Activated B cell treated with CpG ODN at 0.5 μM for 24 hours (primary cell): ENCODE measurements around the gene CCDC6. TPM values are rescaled to one million over a fixed set of nuclear protein-coding genes. Genes with fewer than 3 reads are reported as not detected.
A peak's percentile ranks its signal among the peaks of the same experiment; 100 is the strongest.

Source experiments
- ATAC-seq: fragments of 200-7000 bp; cut with Tn5 transposase; one replicate; pipeline ENCODE4 v1.10.0; 2021; ENCODE audit warnings: low read depth, mild to moderate bottlenecking, moderate library complexity
- CTCF ChIA-PET: fragments of 350-600 bp; sonication (Branson Sonifier 250); formaldehyde crosslinking; loops from one replicate; lab custom pipeline; 2021; ENCODE audit warnings: antibody characterized with exemption; lab: Charles Lee
- POLR2A ChIA-PET: fragments of 350-600 bp; sonication (Branson Sonifier 250); formaldehyde crosslinking; loops from one replicate; lab custom pipeline; 2021; ENCODE audit warnings: antibody characterized with exemption; lab: Charles Lee
- DNase-seq: peaks from one replicate; pipeline ENCODE4 v3.0.0; 2022
- H3K27ac Mint-ChIP-seq: one replicate; pipeline ENCODE4 v1.8.0; 2020; ENCODE audit warnings: mixed read lengths
- H3K27me3 Mint-ChIP-seq: one replicate; pipeline ENCODE4 v1.8.0; 2021; ENCODE audit warnings: mixed read lengths
- H3K36me3 Mint-ChIP-seq: one replicate; pipeline ENCODE4 v1.8.0; 2021; ENCODE audit warnings: low read depth, mixed read lengths
- H3K4me1 Mint-ChIP-seq: one replicate; pipeline ENCODE4 v1.8.0; 2021; ENCODE audit warnings: mixed read lengths
- H3K4me3 Mint-ChIP-seq: one replicate; pipeline ENCODE4 v1.8.0; 2020; ENCODE audit warnings: mild to moderate bottlenecking, mixed read lengths
- H3K9me3 Mint-ChIP-seq: one replicate; pipeline ENCODE4 v1.8.0; 2020; ENCODE audit warnings: mixed read lengths
- CTCF ChIP-seq: fragments of 200-600 bp; IDR thresholded peaks from one replicate; pipeline ENCODE4 v1.8.0; 2022; ENCODE audit warnings: antibody characterized with exemption, mild to moderate bottlenecking
- intact Hi-C: fragments of 100-400 bp; cut with micrococcal nuclease; formaldehyde crosslinking; loops from one replicate; pipeline ENCODE4 v1.15.1; 2024
- total RNA-seq: library from RNA; stranded (reverse); gene quantifications from 2 replicates; pipeline ENCODE4 v1.2.3, GENCODE V29; 2022

CCDC6 gene
- total RNA-seq, 1 donor from 2014 or later = 32.2 TPM

- no peak overlapping the region for H3K4me3 Mint-ChIP-seq
- intact Hi-C loops = no loop called here
These were observed 12.2 kb downstream of the CCDC6 start for GRCh38 chr10:59894114-59894513.

GRCh38 chr10:59892697-59893096 is 13.7 kb downstream of the CCDC6 start:
- no peak for DNase-seq
- intact Hi-C loops = loop anchor here (1.0 kb wide), 2 partner anchors 8 to 9 kb away; no protein-coding TSS in a partner anchor
- peak overlapping the region; percentile 85 for H3K27ac Mint-ChIP-seq
- H3K4me1 Mint-ChIP-seq = peaks cover 80% of the 10 kb centered on the region
- H3K9me3 Mint-ChIP-seq = no peaks in the 10 kb centered on the region
- TF ChIP-seq CTCF = no peak
- H3K27me3 Mint-ChIP-seq = no peaks in the 10 kb centered on the region
- CTCF ChIA-PET = interaction anchor here (1.8 kb wide), 1 partner anchor 28 kb away, joined by 6 read pairs; no protein-coding TSS in a partner anchor
- no peak for ATAC-seq
- H3K4me3 Mint-ChIP-seq = peak overlapping the region; percentile 20
- peaks cover 31% of the 10 kb centered on the region for H3K36me3 Mint-ChIP-seq
- POLR2A ChIA-PET = interaction anchor here (3.7 kb wide), 1 partner anchor 12 kb away, joined by 26 read pairs; the partner anchor contains the start of gene CCDC6

More at GRCh38 chr10:59894114-59894513, 12.2 kb downstream of the CCDC6 start:
- peak overlapping the region; percentile 18 for H3K27ac Mint-ChIP-seq
- no peaks in the 10 kb centered on the region for H3K27me3 Mint-ChIP-seq
- no peak for DNase-seq
- H3K4me1 Mint-ChIP-seq = peaks cover 77% of the 10 kb centered on the region
- no peak for ATAC-seq
- no peak for TF ChIP-seq CTCF
- no peaks in the 10 kb centered on the region for H3K9me3 Mint-ChIP-seq
- CTCF ChIA-PET = no interaction called here
- POLR2A ChIA-PET = interaction anchor here (1.3 to 3.7 kb wide), 2 partner anchors 8 to 11 kb away, joined by 4 to 26 read pairs; partner anchors contain the start of gene CCDC6
- peaks cover 32% of the 10 kb centered on the region for H3K36me3 Mint-ChIP-seq

- H3K4me3 Mint-ChIP-seq = peak overlapping the region; percentile 20
- no peak for TF ChIP-seq CTCF
- H3K27me3 Mint-ChIP-seq = no peaks in the 10 kb centered on the region
- peaks cover 27% of the 10 kb centered on the region for H3K36me3 Mint-ChIP-seq
- peaks cover 83% of the 10 kb centered on the region for H3K4me1 Mint-ChIP-seq
- no peaks in the 10 kb centered on the region for H3K9me3 Mint-ChIP-seq
- peak overlapping the region; percentile 85 for H3K27ac Mint-ChIP-seq
- peak; percentile 52 for ATAC-seq
- DNase-seq = no peak
- ChIA-PET CTCF (interaction anchor here (0.8 to 1.8 kb wide), 2 partner anchors 9 to 27 kb away, joined by 3 to 6 read pairs; no protein-coding TSS in a partner anchor), POLR2A (interaction anchor here (0.6 to 3.7 kb wide), 4 partner anchors 10 to 20 kb away, joined by 3 to 26 read pairs (median 4); partner anchors contain the start of gene CCDC6)
- intact Hi-C loops = loop anchor here (1.0 kb wide), 2 partner anchors 8 to 9 kb away; no protein-coding TSS in a partner anchor
These were observed 14.4 kb downstream of the CCDC6 start for GRCh38 chr10:59891936-59892335.

GRCh38 chr10:59891349-59891748 is 15.0 kb downstream of the CCDC6 start:
- ATAC-seq (no peak), DNase-seq (no peak)
- ChIA-PET POLR2A (interaction anchor here (0.6 to 3.7 kb wide), 4 partner anchors 11 to 15 kb away, joined by 3 to 26 read pairs (median 4); partner anchors contain the start of gene CCDC6), CTCF (interaction anchor here (0.8 to 1.8 kb wide), 2 partner anchors 10 to 26 kb away, joined by 3 to 6 read pairs; no protein-coding TSS in a partner anchor)
- H3K9me3 Mint-ChIP-seq = no peaks in the 10 kb centered on the region
- H3K4me1 Mint-ChIP-seq = peaks cover 86% of the 10 kb centered on the region
- peaks cover 27% of the 10 kb centered on the region for H3K36me3 Mint-ChIP-seq
- H3K4me3 Mint-ChIP-seq = peak overlapping the region; percentile 20
- intact Hi-C loops = no loop called here
- no peak for TF ChIP-seq CTCF
- H3K27me3 Mint-ChIP-seq = no peaks in the 10 kb centered on the region
- peak overlapping the region; percentile 85 for H3K27ac Mint-ChIP-seq

GRCh38 chr10:59888781-59889435 is 17.4 kb downstream of the CCDC6 start:
- no peak for ATAC-seq
- peaks cover 94% of the 10 kb centered on the region for H3K4me1 Mint-ChIP-seq
- intact Hi-C loops = no loop called here

More at GRCh38 chr10:59888781-59889435, 17.4 kb downstream of the CCDC6 start:
- H3K27ac Mint-ChIP-seq = no peak overlapping the region
- ChIA-PET CTCF (interaction anchor here (1.4 kb wide), 1 partner anchor 17 kb away, joined by 5 read pairs; the partner anchor contains the start of gene CCDC6), POLR2A (interaction anchor here (2.0 kb wide), 1 partner anchor 17 kb away, joined by 14 read pairs; the partner anchor contains the start of gene CCDC6)
- TF ChIP-seq CTCF = no peak
- no peak for DNase-seq
- H3K4me3 Mint-ChIP-seq = no peak overlapping the region
- no peaks in the 10 kb centered on the region for H3K27me3 Mint-ChIP-seq
- no peaks in the 10 kb centered on the region for H3K9me3 Mint-ChIP-seq
- H3K36me3 Mint-ChIP-seq = peaks cover 23% of the 10 kb centered on the region
